K562 (cell line): ENCODE measurements around the gene MCM9. TPM values are rescaled to one million over a fixed set of nuclear protein-coding genes. Genes with fewer than 3 reads are reported as not detected.

Experiments
- ATAC-seq: fragments of 200-7000 bp; cut with Tn5 transposase; 3 replicates; pipeline ENCODE4 v1.9.1; 2020; ENCODE audit warnings: moderate library complexity
- BruUV-seq: library from RNA; stranded (reverse); fragments of 400-500 nt; replicated peaks from 2 replicates; lab custom pipeline; 2021; lab: Mats Ljungman, UMichigan
- CTCF ChIA-PET: fragments of 300-600 bp; formaldehyde crosslinking; extraction: SDS; loops from one replicate; lab custom pipeline; 2021; ENCODE audit warnings: low intra/inter-chr PET ratio; lab: Yijun Ruan, JAX
- POLR2A ChIA-PET: fragments of 300-600, 350-650 bp; sonication (Branson Sonifier 250); formaldehyde crosslinking; extraction: SDS; loops from one replicate; lab custom pipeline; 2021; ENCODE audit warnings: antibody characterized with exemption, inconsistent platforms; lab: Yijun Ruan, JAX
- DNase-seq, 4 experiments: peaks; one replicate each; pipeline versions ENCODE4 v3.0.0 to v3.0.0-alpha.2; 2011 to 2018; ENCODE audit warnings: low spot score in 3 of 4, mixed read lengths in 3 of 4; ENCODE audit errors: extremely low read depth in 1 of 4
- FAIRE-seq: peaks from 2 replicates; lab custom pipeline; 2011; peaks lifted over from hg19 to GRCh38; lab: Jason Lieb, UNC
- H2AFZ ChIP-seq: 2 replicates; pipeline ENCODE4 v1.6.0; 2011; ENCODE audit warnings: low read depth, low read length, control low read depth, inconsistent platforms
- H3K27ac ChIP-seq: fragments of 200-600 bp; 3 replicates; pipeline ENCODE4 v1.8.0; 2011; ENCODE audit warnings: low read depth, mild to moderate bottlenecking, control low read depth, inconsistent platforms, low read length, moderate library complexity, mixed read lengths; ENCODE audit errors: extremely low read depth
- H3K27me3 ChIP-seq, 2 experiments: fragments of 300-600 bp in 1 of 2; 2 replicates in 1 of 2; 3 replicates in 1 of 2; pipeline versions ENCODE4 v1.6.0 to v1.8.0; 2011; ENCODE audit warnings: inconsistent platforms in 2 of 2, low read length in 2 of 2, mild to moderate bottlenecking in 1 of 2, mixed read lengths in 1 of 2, moderate library complexity in 1 of 2; ENCODE audit not compliant: control insufficient read depth in 2 of 2, insufficient read depth in 2 of 2
- H3K36me3 ChIP-seq: fragments of 300-600 bp; 3 replicates; pipeline ENCODE4 v1.8.0; 2011; ENCODE audit warnings: mild to moderate bottlenecking, low read length, inconsistent platforms; ENCODE audit not compliant: control insufficient read depth, insufficient read depth
- H3K4me1 ChIP-seq, 2 experiments: fragments of 200-600 bp in 1 of 2; replicated peaks in 1 of 2; 2 replicates in 1 of 2; 3 replicates in 1 of 2; pipeline versions ENCODE4 v1.5.1 to v1.8.0; 2011; ENCODE audit warnings: inconsistent platforms in 2 of 2, low read length in 2 of 2, mild to moderate bottlenecking in 1 of 2, mixed read lengths in 1 of 2, moderate library complexity in 1 of 2; ENCODE audit not compliant: control insufficient read depth in 2 of 2, insufficient read depth in 2 of 2
- H3K4me2 ChIP-seq: 2 replicates; pipeline ENCODE4 v1.6.1; 2011; ENCODE audit warnings: low read length, control low read depth, inconsistent platforms, mixed read lengths; ENCODE audit not compliant: insufficient read depth
- H3K4me3 ChIP-seq: fragments of 200-600 bp; sonication (generic), shearing (Covaris generic); 2 replicates; pipeline ENCODE4 v1.5.1; 2016; ENCODE audit warnings: control low read depth, inconsistent platforms
- H3K79me2 ChIP-seq: fragments of 200-600 bp; 3 replicates; pipeline ENCODE4 v1.8.0; 2011; ENCODE audit warnings: low read length, inconsistent platforms; ENCODE audit not compliant: control insufficient read depth, insufficient read depth
- H3K9ac ChIP-seq, 2 experiments: 2 replicates each; pipeline versions ENCODE4 v1.6.0 to v1.6.1; 2011; ENCODE audit warnings: low read depth in 2 of 2, low read length in 2 of 2, control low read depth in 1 of 2, inconsistent platforms in 1 of 2, mild to moderate bottlenecking in 1 of 2, mixed read lengths in 1 of 2; ENCODE audit not compliant: insufficient read depth in 1 of 2
- H3K9me1 ChIP-seq: one replicate; pipeline ENCODE4 v1.6.0; 2011; ENCODE audit warnings: inconsistent platforms, mild to moderate bottlenecking, low read length, moderate library complexity; ENCODE audit not compliant: control insufficient read depth, insufficient read depth
- H3K9me3 ChIP-seq: replicated peaks from 2 replicates; pipeline ENCODE4 v1.5.1; 2011; ENCODE audit warnings: low read depth, low read length, inconsistent platforms; ENCODE audit not compliant: control insufficient read depth, insufficient read depth
- H4K20me1 ChIP-seq: replicated peaks from 2 replicates; pipeline ENCODE4 v1.6.1; 2011; ENCODE audit warnings: low read length, inconsistent platforms, mixed read lengths; ENCODE audit not compliant: control insufficient read depth, insufficient read depth
- MXI1 ChIP-seq: IDR thresholded peaks from 2 replicates; pipeline ENCODE4 v1.6.1; 2011; ENCODE audit warnings: low read depth, mild to moderate bottlenecking, improper control_type of control experiment, low read length
- TBL1XR1 ChIP-seq, 2 experiments: IDR thresholded peaks; 2 replicates each; pipeline ENCODE4 v1.6.1; 2012; ENCODE audit warnings: improper control_type of control experiment in 2 of 2, low read length in 2 of 2, mild to moderate bottlenecking in 1 of 2
- ZC3H4 ChIP-seq: sonication (generic); formaldehyde crosslinking; IDR thresholded peaks from 2 replicates; pipeline ENCODE4 v1.9.0; 2021; ENCODE audit warnings: missing genetic modification reagents, borderline replicate concordance
- WGBS: fragments of 100-300 bp; shearing (Covaris generic); methylation state at CpG from one replicate; pipeline ENCODE4 v1.1.6; 2016; ENCODE audit warnings: low coverage, mixed read lengths; ENCODE audit not compliant: insufficient coverage; ENCODE audit errors: missing lambda C conversion rate; 5-methylcytosine and 5-hydroxymethylcytosine counted together
- in situ Hi-C: fragments of 300-500 bp; cut with MboI; formaldehyde crosslinking; loops from 4 replicates; pipeline ENCODE4 v1.15.0; 2018; ENCODE audit warnings: inconsistent platforms, mixed read lengths
- intact Hi-C: fragments of 100-400 bp; cut with micrococcal nuclease; formaldehyde crosslinking; loops from 2 replicates; pipeline ENCODE4 v1.14.2; 2022
- polyA plus RNA-seq, 8 experiments: library from polyadenylated mRNA; depleted of rRNA in 4 of 8; stranded (reverse) in 5 of 8; unstranded in 3 of 8; fragments of >200 nt; fragmentation: Nextera tagmentation in 2 of 8; fragmentation: Illumina TruSeq in 1 of 8; extraction: Ambion mirVana in 2 of 8; extraction: Trizol in 1 of 8; gene quantifications; 2 replicates each; pipeline versions ENCODE4 v1.2.1 to v1.2.3, GENCODE V29; 2011 to 2014; ENCODE audit warnings: inconsistent platforms in 1 of 8, missing spikeins in 1 of 8
- total RNA-seq, 7 experiments: library from RNA; depleted of rRNA in 6 of 7; stranded (reverse); fragments of >200 nt in 6 of 7; fragmentation: Illumina TruSeq in 2 of 7; extraction: Trizol in 2 of 7; gene quantifications; 2 replicates each; pipeline versions ENCODE4 v1.2.1 to v1.2.3, GENCODE V29; 2011 to 2021; ENCODE audit warnings: low replicate concordance in 1 of 7
- TF ChIP-seq, protein P1 (sequence below): fragments of 200-800 bp; sonication (Bioruptor generic); IDR thresholded peaks from 2 replicates; pipeline ENCODE4 v1.6.1; 2017; ENCODE audit warnings: missing genetic modification characterization, missing compliant biosample characterization

Gene MCM9
- total and polyA plus RNA-seq, 9 of the 15 experiments (the other 6 are each of a cell fraction or from before 2014, with no cell fraction given) = 4.8 to 16.7 (median 11.6) TPM

DNA sequence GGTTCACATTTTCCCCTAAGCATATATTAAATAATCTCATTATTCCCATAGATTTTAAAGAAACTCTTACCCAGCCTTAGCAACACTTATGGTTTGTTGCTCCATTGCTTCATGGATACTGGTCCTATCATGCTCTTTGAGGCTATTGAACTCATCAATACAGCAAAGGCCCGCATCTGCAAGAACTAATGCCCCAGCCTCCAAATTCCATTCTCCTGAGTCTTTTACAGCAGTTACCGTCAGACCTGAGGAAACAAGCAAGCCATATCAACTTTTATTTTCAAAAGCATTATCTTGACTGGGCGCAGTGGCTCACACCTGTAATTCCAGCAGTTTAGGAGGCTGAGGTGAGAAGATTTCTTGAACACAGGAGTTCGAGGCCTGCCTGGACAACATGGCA is 78.7 kb downstream of the MCM9 start:
- BruUV-seq = no TSS peak
- no peak overlapping the region for H3K9ac ChIP-seq
- H3K4me3 ChIP-seq = no peak overlapping the region
- no peak overlapping the region for H3K27ac ChIP-seq
- 89% methylated on average over 4 of the region's 4 CpGs for WGBS
- ChIA-PET POLR2A (interaction anchor here (0.7 kb wide), 1 partner anchor 183 kb away, joined by 3 read pairs; no protein-coding TSS in a partner anchor), CTCF (no interaction called here)
- no peaks in the 10 kb centered on the region for H3K27me3 ChIP-seq
- DNase-seq (no peak), ATAC-seq (no peak), FAIRE-seq (no peak)
- H3K4me2 ChIP-seq = no peak overlapping the region
- H3K36me3 ChIP-seq = peaks cover 3% of the 10 kb centered on the region; the same call in 2 of the 3 replicates
- no peaks in the 10 kb centered on the region for H4K20me1 ChIP-seq
- H2AFZ ChIP-seq = no peak overlapping the region
- H3K4me1 ChIP-seq = no peaks in the 10 kb centered on the region
- intact Hi-C loops = no loop called here
- no peaks in the 10 kb centered on the region for H3K9me3 ChIP-seq
- H3K79me2 ChIP-seq = no peaks in the 10 kb centered on the region
- in situ Hi-C loops = no loop called here
- TF ChIP-seq MXI1 (no peak), TBL1XR1 (IDR thresholded peaks at IDR 0.05; ENCODE audit: low read length in 2 of 2) (no peak), ZC3H4 (CRISPR knock-in tag) (no peak)
- TF ChIP-seq, protein P1, sequence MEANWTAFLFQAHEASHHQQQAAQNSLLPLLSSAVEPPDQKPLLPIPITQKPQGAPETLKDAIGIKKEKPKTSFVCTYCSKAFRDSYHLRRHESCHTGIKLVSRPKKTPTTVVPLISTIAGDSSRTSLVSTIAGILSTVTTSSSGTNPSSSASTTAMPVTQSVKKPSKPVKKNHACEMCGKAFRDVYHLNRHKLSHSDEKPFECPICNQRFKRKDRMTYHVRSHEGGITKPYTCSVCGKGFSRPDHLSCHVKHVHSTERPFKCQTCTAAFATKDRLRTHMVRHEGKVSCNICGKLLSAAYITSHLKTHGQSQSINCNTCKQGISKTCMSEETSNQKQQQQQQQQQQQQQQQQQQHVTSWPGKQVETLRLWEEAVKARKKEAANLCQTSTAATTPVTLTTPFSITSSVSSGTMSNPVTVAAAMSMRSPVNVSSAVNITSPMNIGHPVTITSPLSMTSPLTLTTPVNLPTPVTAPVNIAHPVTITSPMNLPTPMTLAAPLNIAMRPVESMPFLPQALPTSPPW (CRISPR knock-in tag) = no peak
- TF ChIP-seq, all 486 proteins: peak for 0
- H3K9me1 ChIP-seq = no peaks in the 10 kb centered on the region
